Erythroblast (primary cell): Measurements from ENCODE around the gene LLGL2.

ENCODE experiments used
- DNase-seq, 2 experiments: peaks; one replicate each; lab custom pipeline; 2025; lab: John Stamatoyannopoulos, UW
- GATA1 ChIP-seq: IDR thresholded peaks from 2 replicates; pipeline ENCODE4 v1.6.1; 2011; ENCODE audit warnings: low read depth, mild to moderate bottlenecking, control low read depth, low read length, moderate library complexity
- POLR2A ChIP-seq: IDR thresholded peaks from 2 replicates; pipeline ENCODE4 v1.6.1; 2011; ENCODE audit warnings: mild to moderate bottlenecking, low read length

Gene LLGL2

DNA sequence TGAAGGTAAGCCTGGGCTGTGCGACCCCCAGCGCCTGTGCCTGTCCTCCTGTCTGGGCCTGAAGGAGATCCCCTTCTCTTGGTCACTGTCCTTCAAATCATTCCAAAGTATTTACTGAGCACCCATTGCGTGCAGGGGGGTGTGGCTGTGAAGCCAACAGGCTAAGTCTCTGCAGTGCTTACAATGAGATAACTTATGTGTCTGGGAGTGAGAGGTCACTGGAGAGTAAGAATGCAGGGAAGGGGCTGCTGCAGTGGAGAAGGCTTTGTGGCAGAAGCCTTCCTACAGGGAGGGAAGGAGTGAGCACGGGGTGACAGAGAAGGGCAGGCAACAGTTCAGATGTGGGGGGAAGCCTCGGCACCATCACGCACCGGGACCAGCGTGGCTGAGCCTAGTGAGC, 96.6 kb downstream of the LLGL2 start:
- DNase-seq: no peak

DNA sequence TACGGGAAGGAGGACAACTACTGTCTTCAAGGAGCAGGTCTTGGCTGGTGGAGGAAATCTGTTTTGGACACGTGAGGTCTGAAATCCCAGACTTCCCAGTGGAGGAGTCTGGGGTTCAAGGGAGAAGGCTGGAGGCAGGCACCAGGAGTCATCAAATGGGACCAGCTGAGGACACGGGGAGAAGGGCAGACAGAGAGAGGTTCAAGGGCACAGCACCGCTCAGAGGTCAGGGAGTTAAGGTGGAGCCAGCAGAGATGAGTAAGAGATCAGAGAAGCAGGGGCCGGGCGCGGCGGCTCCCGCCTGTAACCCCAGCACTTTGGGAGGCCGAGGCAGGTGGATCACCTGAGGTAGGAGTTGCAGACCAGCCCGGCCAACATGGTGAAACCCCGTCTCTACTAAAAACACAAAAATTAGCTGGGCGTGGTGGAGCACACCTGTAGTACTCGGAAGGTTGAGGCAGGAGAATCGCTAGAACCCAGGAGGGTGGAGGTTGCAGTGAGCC, 97.3 kb downstream of the LLGL2 start:
- TF ChIP-seq POLR2A: no peak
- no peak for TF ChIP-seq GATA1
- no peak for DNase-seq

More for the DNA sequence above, 96.6 kb downstream of the LLGL2 start:
- TF ChIP-seq GATA1 (no peak), POLR2A (no peak)

DNA sequence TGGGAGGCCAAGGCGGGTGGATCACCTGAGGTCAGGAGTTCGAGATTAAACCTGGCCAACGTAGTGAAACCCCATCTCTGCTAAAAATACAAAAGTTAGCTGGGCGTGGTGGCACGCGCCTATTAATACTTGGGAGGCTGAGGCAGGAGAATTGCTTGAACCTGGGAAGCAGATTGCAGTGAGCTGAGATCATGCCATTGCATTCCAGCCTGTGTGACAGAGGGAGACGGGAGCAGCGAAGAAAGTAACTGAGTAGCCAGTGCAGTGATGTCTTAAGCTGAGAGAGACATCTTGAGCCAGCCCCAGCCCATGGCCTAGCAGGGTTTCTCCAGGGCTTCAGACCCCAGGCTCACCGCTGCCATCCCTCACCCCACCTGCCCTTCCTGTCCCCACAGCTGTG, 97.9 kb downstream of the LLGL2 start:
- TF ChIP-seq GATA1: no peak
- TF ChIP-seq POLR2A: no peak
- DNase-seq: no peak

DNA sequence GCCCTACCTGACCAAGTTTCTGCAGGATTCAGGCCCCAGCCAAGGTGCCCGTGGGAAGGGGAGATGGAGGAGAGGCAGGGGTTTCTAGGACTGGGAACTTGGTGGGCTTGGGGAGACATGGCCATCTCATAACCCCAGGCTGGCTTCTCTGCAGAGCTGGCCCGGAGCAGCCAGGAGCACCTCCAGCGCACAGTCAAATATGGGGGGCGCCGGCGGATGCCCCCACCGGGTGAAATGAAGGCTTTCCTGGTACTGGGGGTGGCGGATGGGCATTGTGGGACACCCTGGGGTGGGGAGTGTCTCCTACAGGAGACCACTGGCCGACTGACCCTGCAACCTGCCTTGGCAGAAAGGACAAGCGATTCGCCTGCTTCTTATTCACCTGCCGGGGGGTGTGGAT, 98.5 kb downstream of the LLGL2 start:
- DNase-seq: no peak
- TF ChIP-seq POLR2A: no peak
- TF ChIP-seq GATA1: no peak
